ENCODE measurements around the gene FXR2. TPM values are rescaled to one million over a fixed set of nuclear protein-coding genes. Genes with fewer than 3 reads are reported as not detected.
A peak's percentile ranks its signal among the peaks of the same experiment; 100 is the strongest.

Gene FXR2
- total and polyA plus RNA-seq, 9 of the 15 experiments (the other 6 are each of a cell fraction or from before 2014, with no cell fraction given), result 2.0 to 49.3 (median 24.5) TPM

DNA sequence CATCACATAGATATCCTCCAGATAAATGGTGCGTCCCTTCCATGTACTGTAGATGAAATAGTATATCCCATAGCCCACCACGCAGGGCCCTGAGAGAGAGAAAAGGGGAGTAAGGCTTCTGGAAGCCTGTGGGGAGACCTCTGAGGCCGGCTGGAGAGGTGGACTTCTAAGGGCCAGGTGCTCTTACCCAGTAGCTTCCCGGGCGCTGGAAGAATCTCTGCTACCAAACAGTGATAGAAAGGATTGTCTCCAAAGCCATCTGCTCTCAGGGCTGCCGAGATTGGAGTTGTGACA lies 12.2 kb upstream of the FXR2 start:
- no peaks in the 10 kb centered on the region for H3K79me2 ChIP-seq (ENCODE audit: control insufficient read depth, insufficient read depth, low read length)
- no peaks in the 10 kb centered on the region for H4K20me1 ChIP-seq (replicated peaks; ENCODE audit: control insufficient read depth, insufficient read depth, low read length)
- DNase-seq (ENCODE audit: extremely low read depth in 1 of 4, low spot score in 3 of 4) (no peak), FAIRE-seq (no peak), ATAC-seq (no peak)
- H3K9me3 ChIP-seq (replicated peaks; ENCODE audit: control insufficient read depth, insufficient read depth, low read depth, low read length), result no peaks in the 10 kb centered on the region
- peak overlapping the region in 1 of 2 experiments; percentile 92; a peak in 2 of 4 replicates for H3K9ac ChIP-seq (ENCODE audit: insufficient read depth in 1 of 2, low read depth in 2 of 2, low read length in 2 of 2)
- no peaks in the 10 kb centered on the region for H3K9me1 ChIP-seq (ENCODE audit: control insufficient read depth, insufficient read depth, low read length)
- intact Hi-C loops (cut with micrococcal nuclease), result no loop called here
- no peak overlapping the region for H3K27ac ChIP-seq (ENCODE audit: extremely low read depth, low read depth, low read length)
- peaks cover 0 to 17% of the 10 kb centered on the region in 2 experiments; a peak in 4 of 5 replicates for H3K4me1 ChIP-seq (replicated peaks in 1 of 2; ENCODE audit: control insufficient read depth in 2 of 2, insufficient read depth in 2 of 2, low read length in 2 of 2)
- BruUV-seq (replicated peaks), result no TSS peak
- TF ChIP-seq TEAD4 (IDR thresholded peaks at IDR 0.05; ENCODE audit: low read length) (peak; percentile 76), TEAD4 (CRISPR knock-in tag; IDR thresholded peaks at IDR 0.05; ENCODE audit: borderline replicate concordance) (no peak), ARID1B (IDR thresholded peaks at IDR 0.05) (0 out of 2 replicates have a peak, but pooled peaks have one; percentile 39), POLR2AphosphoS5 (IDR thresholded peaks at IDR 0.05; ENCODE audit: control insufficient read depth, insufficient read depth, low read depth, low read length) (peak; percentile 42; the same call in 1 of the 2 replicates), ZNF263 (CRISPR knock-in tag; IDR thresholded peaks at IDR 0.05; ENCODE audit: borderline replicate concordance) (no peak), KDM1A (IDR thresholded peaks at IDR 0.05) (peak; percentile 98), GATAD2B (IDR thresholded peaks at IDR 0.05; ENCODE audit: borderline replicate concordance) (no peak), TAL1 (IDR thresholded peaks at IDR 0.05) (peak; percentile 55), HDAC1 (IDR thresholded peaks at IDR 0.05) (peak in 1 of 2 experiments; percentile 67; a peak in 2 of 4 replicates), KLF13 (tag; IDR thresholded peaks at IDR 0.05; ENCODE audit: borderline replicate concordance, low read depth) (no peak), CBFA2T3 (IDR thresholded peaks at IDR 0.05) (peak; percentile 83), RCOR1 (IDR thresholded peaks at IDR 0.05; ENCODE audit: borderline replicate concordance in 1 of 2, low read depth in 2 of 2, low read length in 2 of 2) (peak; percentile 75 to 99), DDX20 (tag; IDR thresholded peaks at IDR 0.05; ENCODE audit: low read depth) (no peak), CREM (IDR thresholded peaks at IDR 0.05; ENCODE audit: low read depth) (0 out of 2 replicates have a peak, but pooled peaks have one; percentile 9), KLF16 (IDR thresholded peaks at IDR 0.05) (peak; percentile 39; the same call in 1 of the 2 replicates), PML (IDR thresholded peaks at IDR 0.05; ENCODE audit: low read length) (0 out of 2 replicates have a peak, but pooled peaks have one; percentile 26), HDAC2 (IDR thresholded peaks at IDR 0.05) (peak; percentile 57; the same call in 1 of the 2 replicates), TCF3 (CRISPR knock-in tag; IDR thresholded peaks at IDR 0.05) (peak; percentile 61), CBFA2T2 (conservative IDR thresholded peaks at IDR 0.05) (peak; percentile 68)
- TF ChIP-seq, protein P1, sequence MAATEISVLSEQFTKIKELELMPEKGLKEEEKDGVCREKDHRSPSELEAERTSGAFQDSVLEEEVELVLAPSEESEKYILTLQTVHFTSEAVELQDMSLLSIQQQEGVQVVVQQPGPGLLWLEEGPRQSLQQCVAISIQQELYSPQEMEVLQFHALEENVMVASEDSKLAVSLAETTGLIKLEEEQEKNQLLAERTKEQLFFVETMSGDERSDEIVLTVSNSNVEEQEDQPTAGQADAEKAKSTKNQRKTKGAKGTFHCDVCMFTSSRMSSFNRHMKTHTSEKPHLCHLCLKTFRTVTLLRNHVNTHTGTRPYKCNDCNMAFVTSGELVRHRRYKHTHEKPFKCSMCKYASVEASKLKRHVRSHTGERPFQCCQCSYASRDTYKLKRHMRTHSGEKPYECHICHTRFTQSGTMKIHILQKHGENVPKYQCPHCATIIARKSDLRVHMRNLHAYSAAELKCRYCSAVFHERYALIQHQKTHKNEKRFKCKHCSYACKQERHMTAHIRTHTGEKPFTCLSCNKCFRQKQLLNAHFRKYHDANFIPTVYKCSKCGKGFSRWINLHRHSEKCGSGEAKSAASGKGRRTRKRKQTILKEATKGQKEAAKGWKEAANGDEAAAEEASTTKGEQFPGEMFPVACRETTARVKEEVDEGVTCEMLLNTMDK (IDR thresholded peaks at IDR 0.05; ENCODE audit: borderline replicate concordance, insufficient read depth, low read depth, low read length, poor library complexity, severe bottlenecking), result no peak
- POLR2A ChIA-PET, result interaction anchor here (0.7 to 3.5 kb wide), 5 partner anchors 9 to 60 kb away, joined by 3 to 38 read pairs (median 5); partner anchors contain the start of genes FXR2, TP53 and WRAP53
- H3K4me2 ChIP-seq (ENCODE audit: insufficient read depth, low read length), result peak overlapping the region; percentile 77
- peak overlapping the region; percentile 51 for H3K4me3 ChIP-seq
- H3K27me3 ChIP-seq (ENCODE audit: control insufficient read depth in 2 of 2, insufficient read depth in 2 of 2, low read length in 2 of 2), result no peaks in the 10 kb centered on the region
- in situ Hi-C loops (cut with MboI), result no loop called here
- H3K36me3 ChIP-seq (ENCODE audit: control insufficient read depth, insufficient read depth, low read length), result no peaks in the 10 kb centered on the region
- 0% methylated on average over 3 of the region's 6 CpGs for WGBS (ENCODE audit: insufficient coverage, low coverage, missing lambda C conversion rate)
- no peak overlapping the region for H2AFZ ChIP-seq (ENCODE audit: low read depth, low read length)
- CTCF ChIA-PET (ENCODE audit: low intra/inter-chr PET ratio), result no interaction called here

All from K562 (cell line).